HepG2 (cell line): ENCODE results near the gene HSD3B7. TPM values are rescaled to one million over a fixed set of nuclear protein-coding genes. Genes with fewer than 3 reads are reported as not detected.

Experiments used
- ATAC-seq: fragments of 200-7000 bp; cut with Tn5 transposase; 3 replicates; pipeline ENCODE4 v1.9.1; 2020; ENCODE audit warnings: mild to moderate bottlenecking, moderate library complexity
- BruUV-seq: library from RNA; stranded (reverse); fragments of 400-500 nt; replicated peaks from 2 replicates; lab custom pipeline; 2021; lab: Mats Ljungman, UMichigan
- CTCF ChIA-PET: fragments of 300-600 bp; formaldehyde crosslinking; extraction: SDS; loops from one replicate; lab custom pipeline; 2021; ENCODE audit warnings: low total read pairs, inconsistent platforms, low intra/inter-chr PET ratio; lab: Yijun Ruan, JAX
- POLR2A ChIA-PET: fragments of 350-600 bp; sonication (Branson Sonifier 250); formaldehyde crosslinking; loops from one replicate; lab custom pipeline; 2020; ENCODE audit warnings: antibody characterized with exemption, inconsistent platforms; lab: Yijun Ruan, JAX
- DNase-seq: peaks from one replicate; pipeline ENCODE4 v3.0.0-alpha.2; 2015; ENCODE audit warnings: low spot score
- FAIRE-seq: peaks from 3 replicates; lab custom pipeline; 2011; peaks lifted over from hg19 to GRCh38; lab: Jason Lieb, UNC
- H2AFZ ChIP-seq: one replicate; pipeline ENCODE4 v1.6.1; 2011; ENCODE audit warnings: low read length, inconsistent platforms
- H3K27ac ChIP-seq: fragments of 300-600 bp; 3 replicates; pipeline ENCODE4 v1.8.0; 2011; ENCODE audit warnings: mixed run types, mild to moderate bottlenecking, mixed read lengths, low read length, inconsistent platforms; ENCODE audit not compliant: insufficient read depth; ENCODE audit errors: extremely low read length
- H3K27me3 ChIP-seq, 2 experiments: fragments of 200-600 bp in 1 of 2; 2 replicates in 1 of 2; 3 replicates in 1 of 2; pipeline versions ENCODE4 v1.6.0 to v1.8.0; 2011; ENCODE audit warnings: low read length in 2 of 2, mild to moderate bottlenecking in 2 of 2, moderate library complexity in 2 of 2, inconsistent platforms in 1 of 2; ENCODE audit not compliant: insufficient read depth in 2 of 2, control insufficient read depth in 1 of 2
- H3K36me3 ChIP-seq, 2 experiments: fragments of 200-600 bp in 1 of 2; replicated peaks in 1 of 2; 2 replicates in 1 of 2; 3 replicates in 1 of 2; pipeline versions ENCODE4 v1.5.1 to v1.8.0; 2011; ENCODE audit warnings: low read length in 2 of 2, inconsistent platforms in 1 of 2; ENCODE audit not compliant: insufficient read depth in 2 of 2, control insufficient read depth in 1 of 2
- H3K4me1 ChIP-seq: 2 replicates; pipeline ENCODE4 v1.5.1; 2012; ENCODE audit warnings: low read length, inconsistent platforms; ENCODE audit not compliant: insufficient read depth
- H3K4me2 ChIP-seq: 2 replicates; pipeline ENCODE4 v1.6.0; 2011; ENCODE audit warnings: low read depth, low read length, inconsistent platforms
- H3K4me3 ChIP-seq, 3 experiments: fragments of 200-600 bp in 1 of 3; sonication (generic), shearing (Covaris generic) in 1 of 3; replicated peaks in 1 of 3; 2 replicates each; pipeline ENCODE4 v1.5.1; 2011 to 2016; ENCODE audit warnings: low read length in 3 of 3, inconsistent platforms in 2 of 3, low read depth in 2 of 3, mild to moderate bottlenecking in 2 of 3, control low read depth in 1 of 3, mixed read lengths in 1 of 3; ENCODE audit not compliant: insufficient read depth in 1 of 3
- H3K79me2 ChIP-seq: one replicate; pipeline ENCODE4 v1.6.1; 2011; ENCODE audit warnings: low read length, inconsistent platforms; ENCODE audit not compliant: insufficient read depth
- H3K9ac ChIP-seq: 2 replicates; pipeline ENCODE4 v1.6.0; 2011; ENCODE audit warnings: mild to moderate bottlenecking, low read depth, low read length, inconsistent platforms; ENCODE audit not compliant: insufficient read depth
- H3K9me3 ChIP-seq: 2 replicates; pipeline ENCODE4 v1.5.1; 2012; ENCODE audit warnings: mild to moderate bottlenecking, low read length
- H4K20me1 ChIP-seq: 2 replicates; pipeline ENCODE4 v1.6.0; 2011; ENCODE audit warnings: inconsistent platforms, mild to moderate bottlenecking, low read length, moderate library complexity; ENCODE audit not compliant: insufficient read depth
- AGO2 ChIP-seq: fragments of 200-400 bp; formaldehyde crosslinking; optimal IDR thresholded peaks from 2 replicates; pipeline ENCODE3; 2017; ENCODE audit warnings: mild to moderate bottlenecking, low read depth, low read length, moderate library complexity
- AKAP8 ChIP-seq: sonication (generic); formaldehyde crosslinking; IDR thresholded peaks from 2 replicates; pipeline ENCODE4 v1.5.1; 2020; ENCODE audit warnings: mild to moderate bottlenecking, missing genetic modification reagents
- CHCHD3 ChIP-seq: sonication (generic); formaldehyde crosslinking; IDR thresholded peaks from 2 replicates; pipeline ENCODE4 v1.8.0; 2022; ENCODE audit warnings: mild to moderate bottlenecking, missing genetic modification reagents, moderate library complexity
- CHD2 ChIP-seq: IDR thresholded peaks from 2 replicates; pipeline ENCODE4 v1.6.1; 2011; ENCODE audit warnings: low read depth, low read length, improper control_type of control experiment
- FOXK1 ChIP-seq: sonication (generic); formaldehyde crosslinking; IDR thresholded peaks from 2 replicates; pipeline ENCODE4 v1.4.0; 2020; ENCODE audit warnings: low read depth, missing genetic modification reagents, borderline replicate concordance
- FOXO1 ChIP-seq: sonication (generic); formaldehyde crosslinking; IDR thresholded peaks from 2 replicates; pipeline ENCODE4 v1.4.0; 2020; ENCODE audit warnings: missing genetic modification reagents
- HNRNPLL ChIP-seq: fragments of 200-400 bp; formaldehyde crosslinking; IDR thresholded peaks from 2 replicates; pipeline ENCODE4 v1.6.1; 2017; ENCODE audit warnings: mild to moderate bottlenecking, low read depth, low read length; ENCODE audit not compliant: poor library complexity, severe bottlenecking
- KAT7 ChIP-seq: IDR thresholded peaks from 2 replicates; pipeline ENCODE4 v1.6.1; 2018; ENCODE audit warnings: borderline replicate concordance, missing compliant biosample characterization
- MIER2 ChIP-seq: IDR thresholded peaks from 2 replicates; pipeline ENCODE4 v1.6.1; 2016; ENCODE audit warnings: missing biosample characterization, missing genetic modification reagents
- MTERF4 ChIP-seq: sonication (generic); formaldehyde crosslinking; IDR thresholded peaks from 2 replicates; pipeline ENCODE4 v1.8.0; 2023; ENCODE audit warnings: mild to moderate bottlenecking, missing genetic modification reagents
- NBN ChIP-seq: fragments of 450-650 bp; conservative IDR thresholded peaks from 2 replicates; pipeline ENCODE4 v1.6.1; 2017
- NFE2L2 ChIP-seq: fragments of 150-350 bp; IDR thresholded peaks from 2 replicates; pipeline ENCODE4 v1.6.1; 2014; ENCODE audit warnings: low read length
- PLRG1 ChIP-seq: fragments of 450-650 bp; conservative IDR thresholded peaks from 2 replicates; pipeline ENCODE4 v1.6.1; 2016
- RBAK ChIP-seq: sonication (generic); formaldehyde crosslinking; IDR thresholded peaks from 2 replicates; pipeline ENCODE4 v1.5.1; 2020; ENCODE audit warnings: mild to moderate bottlenecking, missing genetic modification reagents
- SMAD9 ChIP-seq: sonication (generic); formaldehyde crosslinking; IDR thresholded peaks from 2 replicates; pipeline ENCODE4 v1.5.1; 2020; ENCODE audit warnings: mild to moderate bottlenecking, missing genetic modification reagents
- SNAPC2 ChIP-seq: sonication (generic); formaldehyde crosslinking; IDR thresholded peaks from 2 replicates; pipeline ENCODE4 v1.8.1; 2022; ENCODE audit warnings: mild to moderate bottlenecking, missing genetic modification reagents
- TAF15 ChIP-seq: fragments of 200-400 bp; formaldehyde crosslinking; IDR thresholded peaks from one replicate; pipeline ENCODE4 v1.6.1; 2018; ENCODE audit warnings: mild to moderate bottlenecking, low read depth, low read length; ENCODE audit not compliant: poor library complexity, severe bottlenecking
- TARDBP ChIP-seq: sonication (generic); formaldehyde crosslinking; IDR thresholded peaks from 2 replicates; pipeline ENCODE4 v1.8.0; 2022; ENCODE audit warnings: mild to moderate bottlenecking, missing genetic modification reagents
- TBL1XR1 ChIP-seq: fragments of 150-350 bp; IDR thresholded peaks from 2 replicates; pipeline ENCODE4 v1.6.1; 2014; ENCODE audit warnings: borderline replicate concordance, low read length; ENCODE audit not compliant: partially characterized antibody
- THAP8 ChIP-seq: sonication (generic); formaldehyde crosslinking; IDR thresholded peaks from 2 replicates; pipeline ENCODE4 v1.5.1; 2020; ENCODE audit warnings: missing genetic modification reagents, mild to moderate bottlenecking, borderline replicate concordance
- ZNF362 ChIP-seq: sonication (generic); formaldehyde crosslinking; IDR thresholded peaks from 2 replicates; pipeline ENCODE4 v1.4.0; 2020; ENCODE audit warnings: missing genetic modification reagents, mild to moderate bottlenecking, borderline replicate concordance
- ZNF563 ChIP-seq: sonication (generic); formaldehyde crosslinking; IDR thresholded peaks from 2 replicates; pipeline ENCODE4 v1.8.0; 2022; ENCODE audit warnings: mild to moderate bottlenecking, moderate library complexity, missing genetic modification reagents
- ZNF746 ChIP-seq: sonication (generic); formaldehyde crosslinking; IDR thresholded peaks from 2 replicates; pipeline ENCODE4 v1.8.0; 2022; ENCODE audit warnings: mild to moderate bottlenecking, missing genetic modification reagents
- ZNF839 ChIP-seq: sonication (generic); formaldehyde crosslinking; IDR thresholded peaks from 2 replicates; pipeline ENCODE4 v1.4.0; 2020; ENCODE audit warnings: missing genetic modification reagents, mild to moderate bottlenecking, borderline replicate concordance
- ZNF850 ChIP-seq: sonication (generic); formaldehyde crosslinking; conservative IDR thresholded peaks from 2 replicates; pipeline ENCODE4 v1.9.0; 2021; ENCODE audit warnings: mild to moderate bottlenecking, missing genetic modification reagents
- WGBS: methylation state at CpG from one replicate; pipeline ENCODE4 v1.1.6; 2017; ENCODE audit warnings: low lambda C conversion rate; 5-methylcytosine and 5-hydroxymethylcytosine counted together
- in situ Hi-C: cut with HindIII; loops from 2 replicates; pipeline ENCODE4 v1.10.0; 2017; ENCODE audit warnings: low pct_unique_long_range_greater_than_20kb; ENCODE audit not compliant: extremely low pct_ligation_motif_present
- intact Hi-C: fragments of 100-400 bp; cut with micrococcal nuclease; formaldehyde crosslinking; loops from one replicate; pipeline ENCODE4 v1.10.0; 2022; ENCODE audit not compliant: unreplicated experiment
- polyA plus RNA-seq, 8 experiments: library from polyadenylated mRNA; depleted of rRNA in 3 of 8; stranded (reverse) in 7 of 8; unstranded in 1 of 8; fragments of >200 nt; fragmentation: Illumina TruSeq in 4 of 8; extraction: Trizol in 4 of 8; gene quantifications; 2 replicates each; pipeline versions ENCODE4 v1.2.1 to v1.2.3, GENCODE V29; 2011 to 2016; ENCODE audit warnings: low read depth in 4 of 8, missing spikeins in 1 of 8, mixed read lengths in 1 of 8; ENCODE audit not compliant: insufficient read depth in 1 of 8
- total RNA-seq, 5 experiments: library from RNA; depleted of rRNA; stranded (reverse); fragments of >200 nt; fragmentation: Illumina TruSeq; extraction: Trizol; gene quantifications; 2 replicates each; pipeline ENCODE4 v1.2.3, GENCODE V29; 2016; ENCODE audit warnings: low read depth in 1 of 5

Gene HSD3B7
- total and polyA plus RNA-seq, 2 of the 13 experiments (the other 11 are each of a cell fraction or from before 2014, with no cell fraction given), result 32.9 to 69.7 TPM

DNA sequence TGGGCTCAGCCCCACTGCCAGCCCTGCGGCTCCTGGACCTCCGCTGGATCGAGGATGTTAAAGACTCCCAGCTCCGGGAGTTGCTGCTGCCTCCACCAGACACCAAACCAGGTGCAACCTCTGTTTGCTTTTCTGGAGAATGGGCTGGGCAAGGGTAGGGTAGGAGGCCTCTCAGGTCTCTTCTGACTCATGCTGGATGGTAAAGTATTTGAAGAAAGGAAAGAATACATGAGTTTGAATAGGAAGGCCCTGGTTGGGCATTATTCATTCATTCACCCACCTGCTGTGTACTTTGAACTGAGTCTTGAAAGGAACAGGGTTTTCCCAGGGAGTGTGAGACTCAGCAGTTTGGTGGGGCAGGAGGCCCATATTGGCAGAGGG is 42.6 kb upstream of the HSD3B7 start:
- H3K4me1 ChIP-seq, result peaks cover 17% of the 10 kb centered on the region
- ChIA-PET POLR2A (interaction anchor here (0.7 to 2.4 kb wide), 21 partner anchors 7 to 332 kb away, joined by 3 to 20 read pairs (median 4); partner anchors contain the start of genes FBXL19, HSD3B7, KAT8 and ZNF629), CTCF (interaction anchor here (0.8 kb wide), 1 partner anchor 11 kb away, joined by 4 read pairs; no protein-coding TSS in a partner anchor)
- H3K27me3 ChIP-seq, result no peaks in the 10 kb centered on the region
- ATAC-seq (peak; percentile 7; the same call in 2 of the 3 replicates), FAIRE-seq (no peak), DNase-seq (no peak)
- H3K79me2 ChIP-seq, result no peaks in the 10 kb centered on the region
- peak overlapping the region; percentile 62 for H3K4me2 ChIP-seq
- intact Hi-C loops (no loop called here), in situ Hi-C loops (no loop called here)
- H3K27ac ChIP-seq, result peak overlapping the region; percentile 37
- BruUV-seq, result no TSS peak
- peak overlapping the region in 2 of 3 experiments; percentile 32 to 54; a peak in 2 of 6 replicates for H3K4me3 ChIP-seq
- no peaks in the 10 kb centered on the region for H4K20me1 ChIP-seq
- H2AFZ ChIP-seq, result no peak overlapping the region
- WGBS, result 41% methylated on average over 4 of the region's 4 CpGs
- H3K9ac ChIP-seq, result peak overlapping the region; percentile 48; the same call in 1 of the 2 replicates
- no peaks in the 10 kb centered on the region for H3K9me3 ChIP-seq
- H3K36me3 ChIP-seq, result peaks cover 10 to 24% of the 10 kb centered on the region in 2 experiments; a peak in 4 of 5 replicates
- no peak for TF ChIP-seq TARDBP (CRISPR knock-in tag)
- no peak for TF ChIP-seq TBL1XR1
- no peak for TF ChIP-seq FOXK1 (CRISPR knock-in tag)
- peak; percentile 46 for TF ChIP-seq AGO2
- no peak for TF ChIP-seq SNAPC2 (CRISPR knock-in tag)
- TF ChIP-seq ZNF839 (CRISPR knock-in tag), result no peak
- 0 out of 2 replicates have a peak, but pooled peaks have one; percentile 17 for TF ChIP-seq AKAP8
- no peak for TF ChIP-seq THAP8 (CRISPR knock-in tag)
- no peak for TF ChIP-seq CHCHD3
- no peak for TF ChIP-seq ZNF746
- TF ChIP-seq ZNF850, result no peak
- TF ChIP-seq FOXO1, result no peak
- no peak for TF ChIP-seq RBAK (CRISPR knock-in tag)
- TF ChIP-seq PLRG1, result no peak
- TF ChIP-seq ZNF563 (CRISPR knock-in tag), result no peak; the same call in 1 of the 2 replicates
- 0 out of 2 replicates have a peak, but pooled peaks have one; percentile 3 for TF ChIP-seq KAT7 (CRISPR knock-in tag)
- TF ChIP-seq MIER2 (CRISPR knock-in tag), result no peak
- no peak for TF ChIP-seq HNRNPLL
- no peak for TF ChIP-seq SMAD9 (CRISPR knock-in tag)
- TF ChIP-seq ZNF362 (CRISPR knock-in tag), result no peak
- no peak for TF ChIP-seq NFE2L2
- no peak for TF ChIP-seq MTERF4 (CRISPR knock-in tag)
- TF ChIP-seq NBN, result no peak
- no peak for TF ChIP-seq TAF15
- TF ChIP-seq CHD2, result no peak
